NCI-H146 treated with DMSO at 0.1 percent for 48 hours (cell line): ENCODE data around the gene MTCL3.
A peak's percentile ranks its signal among the peaks of the same experiment; 100 is the strongest.

Experiments used
- DNase-seq: peaks from one replicate; lab custom pipeline; 2025; ENCODE audit not compliant: unreplicated experiment; lab: John Stamatoyannopoulos, UW

The MTCL3 gene

DNA sequence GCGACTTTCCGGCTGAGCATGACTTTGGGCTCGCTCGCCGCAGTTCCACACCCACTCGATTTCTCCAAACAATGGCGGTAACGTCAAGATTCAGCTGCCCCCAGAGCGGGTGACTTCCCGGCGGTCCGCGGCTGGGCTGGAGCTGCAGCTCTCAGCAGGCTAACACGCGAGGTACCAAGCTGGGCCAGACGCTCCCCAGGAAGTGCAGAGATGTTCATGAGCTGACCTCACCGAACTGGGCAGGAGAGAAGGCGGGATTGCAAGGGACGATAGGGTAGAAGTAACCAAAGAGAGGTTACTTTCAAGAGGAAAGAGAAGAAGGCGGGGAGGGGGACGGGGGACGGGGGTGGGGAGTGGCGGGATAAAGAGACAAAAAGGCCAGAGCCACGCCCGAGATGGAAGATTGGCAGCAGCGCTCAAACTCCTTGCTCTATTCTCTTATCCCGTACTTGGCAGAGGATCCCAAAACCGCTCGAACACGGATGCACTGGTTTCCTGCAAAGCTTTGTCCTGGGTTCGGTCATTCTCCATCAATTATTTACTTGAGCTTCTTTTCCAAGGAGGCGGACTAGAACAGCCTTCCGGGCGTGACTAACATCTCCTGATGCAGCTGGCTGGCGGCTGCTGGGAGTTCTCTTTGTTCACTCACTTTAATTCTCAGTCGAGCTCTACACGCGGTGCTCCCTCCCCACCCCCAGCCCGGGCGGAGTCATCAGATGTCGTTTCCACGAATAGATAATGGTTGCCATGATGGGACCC lies at the start of gene MTCL3:
TSS of gene MTCL3 (minus strand) at position 626 of the 759 bp plus-strand sequence.
- DNase-seq, result peak; percentile 98

DNA sequence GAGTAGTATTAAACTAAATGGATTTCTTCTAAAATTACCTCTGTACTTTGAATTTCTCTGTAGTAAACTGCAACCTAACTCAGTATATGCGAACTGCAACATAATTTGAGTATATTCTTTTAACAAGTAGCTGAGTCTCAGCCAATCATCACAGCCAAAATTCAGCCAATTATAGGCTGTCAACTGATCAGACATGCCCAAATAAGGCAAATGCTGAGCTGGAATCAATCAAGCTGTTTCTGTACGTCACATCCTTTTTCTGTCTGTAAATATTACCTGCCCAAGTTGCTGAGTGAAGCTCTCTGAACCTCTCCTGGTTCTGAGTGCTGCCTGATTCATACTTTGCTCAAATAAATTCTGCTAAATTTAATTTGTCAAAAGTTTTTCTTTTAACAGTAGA lies 48.3 kb upstream of the MTCL3 start:
- no peak for DNase-seq

DNA sequence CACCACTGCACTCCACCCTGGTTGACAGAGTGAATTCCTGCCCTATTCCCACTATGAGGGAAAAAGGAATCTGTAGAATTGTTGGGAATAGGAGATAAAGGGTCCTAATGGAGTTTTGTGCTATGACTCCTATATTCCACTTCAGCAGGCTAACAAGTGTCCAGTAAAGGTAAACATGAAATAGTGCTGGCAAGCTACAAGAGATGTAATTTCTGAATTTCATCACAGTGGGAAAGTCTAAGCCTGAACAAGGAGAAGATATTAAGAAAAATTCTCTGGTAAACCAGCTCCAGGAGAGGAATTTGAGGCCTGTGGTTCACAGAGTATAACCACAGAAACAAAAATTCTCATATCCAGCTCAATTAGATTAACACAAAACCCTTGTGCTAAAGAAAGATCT lies 47.5 kb upstream of the MTCL3 start:
- DNase-seq, result no peak

DNA sequence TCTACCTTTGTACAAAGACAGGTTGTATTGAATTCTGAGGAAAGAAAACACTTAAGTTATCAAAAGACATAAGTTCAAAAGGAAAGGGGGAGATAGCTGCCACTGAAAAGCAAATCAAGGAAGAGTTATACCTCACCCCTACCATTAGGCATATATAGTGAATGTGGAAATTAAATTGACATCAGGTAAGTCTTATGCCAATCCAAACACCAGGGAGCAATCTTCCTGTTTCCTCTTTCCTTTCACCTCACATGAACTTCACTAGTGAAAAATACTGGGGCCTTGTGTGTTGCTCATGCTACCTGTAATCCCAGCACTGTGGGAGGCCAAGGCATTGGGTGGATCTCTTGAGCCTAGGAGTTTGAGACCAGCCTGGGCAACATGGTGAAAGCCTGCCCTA lies 47.0 kb upstream of the MTCL3 start:
- DNase-seq, result no peak

DNA sequence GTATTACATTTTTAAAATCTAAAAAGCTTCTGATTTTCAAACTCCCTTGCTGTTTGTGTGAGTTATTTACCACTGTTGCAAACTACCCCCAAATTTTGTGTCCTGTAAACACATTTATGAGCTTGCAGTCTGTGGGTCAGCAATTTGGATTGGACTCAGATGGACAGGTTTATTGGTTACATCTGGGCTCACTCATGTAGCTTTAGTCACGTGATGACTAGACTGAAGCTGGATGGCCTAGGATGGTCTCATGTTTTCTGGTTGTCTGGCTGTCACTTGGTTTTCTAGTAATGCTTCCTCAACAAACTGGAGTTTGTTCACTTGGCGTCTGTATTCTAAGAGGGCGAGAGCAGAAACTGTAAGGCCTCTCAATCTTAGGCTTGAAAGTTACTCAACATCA lies 45.6 kb upstream of the MTCL3 start:
- no peak for DNase-seq

DNA sequence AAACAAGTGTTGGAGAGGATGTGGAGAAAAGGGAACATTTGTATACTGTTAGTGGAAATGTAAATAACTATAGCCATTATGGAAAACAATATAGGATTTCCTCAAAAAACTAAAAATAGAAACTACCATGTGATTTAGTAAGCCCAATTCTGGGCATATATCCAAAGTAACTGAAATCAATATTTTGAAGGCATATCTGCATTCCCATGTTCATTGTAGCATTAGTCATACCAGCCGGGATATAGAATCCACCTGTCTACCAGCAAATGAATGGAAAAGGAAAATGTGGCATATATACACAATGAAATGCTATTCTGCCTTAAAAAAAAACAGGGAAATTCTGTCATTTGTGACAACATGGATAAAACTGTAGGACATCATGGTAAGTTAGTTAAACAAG lies 42.5 kb upstream of the MTCL3 start:
- DNase-seq, result no peak

DNA sequence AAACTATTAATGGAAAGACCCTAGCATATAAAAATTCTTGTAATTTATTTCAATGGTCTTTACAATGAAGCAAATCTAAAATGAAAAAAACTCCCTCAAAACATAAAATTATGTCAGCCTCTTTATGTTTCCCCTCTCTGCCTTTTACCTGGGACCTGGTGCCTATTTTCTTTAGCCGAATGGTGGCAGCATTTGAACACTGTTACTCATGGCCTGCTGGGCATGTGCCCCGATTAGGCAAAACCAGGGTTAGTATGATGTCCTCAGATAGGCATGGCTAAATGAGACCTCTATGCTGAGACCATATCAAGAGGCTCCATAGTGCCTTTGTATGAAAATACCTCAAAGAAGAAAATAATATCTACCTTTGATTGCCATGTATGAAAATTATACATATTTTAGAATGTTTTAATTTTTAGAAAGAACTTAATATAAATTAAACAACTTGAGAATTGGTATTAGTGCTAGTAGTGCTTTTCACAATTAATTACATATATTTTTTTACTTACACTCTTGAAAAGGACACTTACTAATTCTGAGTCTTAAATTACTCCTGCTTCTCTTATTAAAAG lies 35.4 kb upstream of the MTCL3 start:
- peak; percentile 59 for DNase-seq

DNA sequence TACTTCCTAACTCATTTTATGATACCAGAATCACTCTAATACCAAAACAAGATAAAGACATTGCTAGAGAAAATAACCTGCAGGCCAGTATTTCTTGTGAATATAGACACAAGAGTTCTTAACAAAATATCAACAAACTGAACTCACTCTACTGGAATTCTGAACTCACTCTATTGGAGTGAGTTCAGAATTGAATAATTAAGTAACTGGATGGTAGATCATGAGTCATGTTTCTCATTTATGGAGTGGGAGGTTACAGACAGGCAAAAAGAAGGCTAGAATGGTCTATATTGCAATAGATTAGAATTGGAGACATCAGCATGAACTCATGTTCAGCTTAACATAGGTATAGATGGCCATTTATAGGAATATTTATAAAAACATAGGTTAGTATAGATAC lies 31.3 kb upstream of the MTCL3 start:
- DNase-seq, result no peak

DNA sequence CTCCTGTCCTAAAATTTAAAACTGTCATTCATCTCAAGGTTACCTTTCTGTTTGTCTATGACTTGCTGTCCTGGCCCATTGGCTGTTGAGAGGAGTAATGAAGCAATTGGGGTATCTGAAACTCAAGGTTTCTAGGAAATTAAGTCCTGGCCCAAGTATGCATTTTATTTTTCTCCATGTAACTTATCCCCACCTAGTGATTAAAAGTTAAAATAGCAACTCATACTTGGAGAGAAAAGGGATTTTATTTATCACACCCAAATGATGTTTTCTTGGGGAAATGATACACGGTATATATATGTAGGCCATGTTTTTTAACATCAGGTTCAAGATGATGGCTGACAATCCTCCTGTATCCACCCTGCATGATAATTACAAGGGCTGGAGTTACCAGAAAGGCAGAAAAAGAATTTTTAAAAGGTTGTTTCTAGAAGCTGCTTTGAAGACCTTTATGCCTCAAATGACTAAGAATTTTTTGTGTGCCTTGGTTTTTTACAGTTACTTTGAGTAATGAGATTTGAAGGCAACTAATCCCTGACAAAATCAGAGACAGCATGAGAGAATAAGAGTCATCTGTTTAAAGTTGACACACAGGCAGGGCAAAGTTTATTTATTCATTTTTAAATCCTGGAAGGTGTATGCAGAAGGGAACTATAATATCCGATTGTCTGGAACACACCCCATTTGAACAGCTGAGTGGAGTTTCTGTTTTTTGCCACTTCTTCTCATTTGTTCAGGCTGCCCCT lies 28.9 kb upstream of the MTCL3 start:
- DNase-seq, result no peak

DNA sequence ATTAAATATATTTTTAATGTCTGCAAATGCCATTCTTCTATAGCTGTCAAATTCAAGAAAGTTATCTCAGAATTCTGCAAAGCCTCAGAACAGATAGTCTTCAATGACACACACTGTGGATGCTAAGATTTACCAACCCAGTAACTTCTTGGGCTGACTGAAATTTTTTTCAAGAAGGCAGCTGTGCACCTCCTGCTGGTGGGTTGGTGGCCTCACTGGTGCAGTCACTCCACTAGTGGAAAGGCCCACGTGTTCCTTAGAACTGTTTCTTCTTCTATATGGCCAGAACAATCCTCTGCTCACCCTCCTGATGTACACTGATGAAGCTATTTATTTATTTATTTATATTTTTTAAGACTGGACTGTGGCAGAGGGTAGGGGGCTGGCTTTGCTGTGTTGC lies 28.1 kb upstream of the MTCL3 start:
- no peak for DNase-seq

DNA sequence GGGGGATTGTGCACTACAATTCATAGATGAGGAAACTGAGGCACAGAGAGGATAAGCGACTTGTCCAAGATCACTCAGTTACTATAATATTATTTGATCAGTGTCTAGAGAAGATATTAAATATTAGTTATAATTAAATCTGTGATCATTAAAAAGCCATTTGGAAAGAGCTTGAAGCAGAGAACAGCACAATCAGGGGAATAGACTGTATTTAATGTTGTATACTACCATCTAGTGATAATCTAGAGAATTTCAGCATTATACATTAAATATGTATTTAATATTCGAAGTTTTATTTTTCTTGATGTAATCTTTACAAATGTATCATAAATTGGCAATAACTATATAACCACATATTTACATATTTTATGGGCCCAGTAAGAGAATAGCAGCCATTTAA lies 20.1 kb upstream of the MTCL3 start:
- DNase-seq, result peak; percentile 42

DNA sequence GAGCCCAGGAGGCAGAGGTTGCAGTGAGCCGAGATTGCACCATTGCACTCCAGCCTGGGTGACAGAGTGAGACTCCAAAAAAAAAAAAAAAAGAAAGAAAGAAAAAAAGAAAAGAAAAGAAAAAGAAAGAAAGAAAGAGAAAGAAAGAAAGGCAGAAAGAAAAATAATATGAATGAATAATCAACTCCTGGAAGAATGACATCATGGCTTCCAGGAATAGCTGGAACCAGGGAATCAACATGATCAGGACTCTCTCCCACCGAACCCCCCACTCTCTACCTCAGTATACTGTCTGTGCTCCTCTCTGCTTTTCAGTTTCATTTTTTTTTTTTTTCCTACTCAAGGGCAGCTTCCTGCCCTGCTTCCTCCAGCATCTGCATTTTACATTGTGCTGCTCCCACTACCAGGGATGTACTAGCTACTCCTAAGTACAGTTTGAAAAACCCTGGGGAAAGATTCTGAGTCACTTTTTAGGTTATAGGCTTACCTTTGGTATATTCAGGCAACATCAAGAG lies 19.7 kb upstream of the MTCL3 start:
- no peak for DNase-seq

DNA sequence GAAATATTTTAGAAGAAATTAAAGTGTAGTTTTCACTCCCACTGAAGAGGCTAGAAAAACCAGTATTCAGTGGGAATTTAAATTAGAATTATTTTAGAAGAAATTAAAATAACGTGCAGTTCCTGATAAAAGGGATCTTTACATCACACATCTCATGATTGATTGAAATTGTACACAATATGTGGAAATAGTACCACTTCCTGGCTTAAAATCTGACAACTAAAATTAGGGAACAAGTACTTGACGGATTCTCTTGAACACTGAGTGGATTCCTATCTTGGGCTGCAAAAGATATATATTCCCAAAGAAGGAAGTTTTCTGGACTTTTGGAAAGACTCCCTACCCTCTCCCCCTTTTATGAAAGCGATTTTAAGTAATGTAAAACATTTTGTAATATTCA lies 14.6 kb upstream of the MTCL3 start:
- no peak for DNase-seq

DNA sequence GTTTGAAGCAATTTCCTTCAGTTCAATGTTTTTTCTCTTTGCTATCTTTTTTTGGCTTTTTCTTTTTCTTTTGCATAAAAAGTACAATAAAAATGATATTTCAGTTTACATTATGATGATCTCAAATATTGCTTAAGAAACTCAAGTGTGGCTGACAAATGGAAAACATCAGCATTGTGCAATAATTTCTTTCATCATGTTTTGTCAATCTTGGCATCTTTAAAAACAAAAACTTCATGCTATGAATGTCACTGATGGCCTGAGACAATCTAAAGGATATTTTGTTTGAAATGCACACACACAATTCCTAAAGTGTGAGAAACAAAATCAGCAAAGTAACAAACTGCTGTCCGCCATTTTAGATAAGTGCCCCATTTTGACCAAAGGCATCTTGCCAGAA lies 13.9 kb upstream of the MTCL3 start:
- DNase-seq, result no peak

DNA sequence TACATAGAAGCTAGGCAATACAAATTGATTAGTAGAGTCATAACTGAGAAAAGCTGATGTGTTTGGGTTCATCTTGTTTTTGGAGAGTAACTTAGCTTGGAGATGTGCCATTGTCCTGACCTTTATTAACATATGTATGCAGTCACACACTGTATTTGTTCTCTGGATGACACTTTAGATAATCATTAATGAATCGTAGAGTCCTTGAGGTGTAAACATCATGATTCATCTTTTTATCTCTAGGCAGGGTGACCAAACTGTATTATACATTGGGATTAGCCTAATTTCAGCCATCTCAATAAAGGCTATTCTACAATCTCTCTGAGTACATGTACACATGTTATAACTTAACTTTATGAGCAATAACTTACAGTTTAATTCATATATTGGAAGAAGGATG lies 3.6 kb upstream of the MTCL3 start:
- no peak for DNase-seq

DNA sequence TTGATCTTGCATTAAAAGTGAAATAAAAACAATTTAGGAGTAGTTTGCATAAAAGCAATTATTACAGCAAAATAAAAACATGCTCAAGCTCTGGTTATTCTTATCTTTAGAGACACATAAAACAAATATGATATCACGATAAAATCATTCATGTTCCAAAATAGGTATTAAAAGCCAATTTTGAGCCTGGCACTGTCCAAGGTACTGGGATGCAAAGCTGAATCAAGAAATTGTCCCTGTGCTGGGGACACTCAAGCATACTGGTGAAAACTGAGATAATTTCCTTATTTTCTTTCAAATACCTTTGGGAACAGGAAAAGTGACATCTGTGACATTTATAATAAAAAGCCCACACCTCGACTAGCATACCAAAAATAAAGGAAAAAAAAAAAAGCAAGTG lies 931 bp upstream of the MTCL3 start:
- DNase-seq, result peak; percentile 46

DNA sequence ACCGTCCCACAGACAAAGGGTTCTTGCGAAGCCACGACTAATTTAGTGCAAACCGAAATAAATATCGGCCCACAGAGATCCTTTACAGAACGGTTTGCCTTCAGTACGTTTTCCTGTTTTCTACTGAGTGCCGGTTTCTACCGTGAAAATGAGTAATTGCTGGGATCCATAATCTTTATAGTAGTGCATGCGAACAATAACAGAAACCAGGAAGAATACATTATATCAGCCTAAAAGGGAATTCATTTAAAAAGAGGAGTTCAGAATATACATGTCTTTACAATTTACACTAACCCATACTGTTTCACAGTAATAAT lies 292 bp upstream of the MTCL3 start:
- DNase-seq, result no peak

DNA sequence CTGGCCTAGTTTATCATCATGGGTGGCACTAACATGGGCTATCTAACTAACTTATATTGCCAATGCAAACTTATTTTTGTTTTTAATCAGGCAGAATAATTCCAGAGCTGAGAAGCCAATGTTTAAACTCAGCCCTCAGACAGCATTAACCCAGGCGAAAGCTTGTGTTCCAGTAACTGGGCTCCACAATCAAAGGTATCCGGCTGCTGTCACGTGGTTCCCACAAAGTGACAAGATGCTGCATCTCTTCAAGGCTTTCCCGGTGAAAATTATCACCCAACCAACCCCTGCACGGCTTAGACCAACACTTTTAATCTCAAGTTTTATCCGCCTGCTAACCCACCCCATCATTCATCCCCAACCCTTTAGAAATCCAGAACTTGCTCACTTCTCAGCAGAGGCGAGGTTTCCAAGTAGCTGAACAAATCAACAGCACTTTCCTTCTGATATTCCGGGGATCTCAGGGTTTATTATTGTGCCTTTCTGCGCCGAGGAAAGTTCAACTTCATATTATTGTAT lies 885 bp downstream of the MTCL3 start:
- DNase-seq, result peak; percentile 67

DNA sequence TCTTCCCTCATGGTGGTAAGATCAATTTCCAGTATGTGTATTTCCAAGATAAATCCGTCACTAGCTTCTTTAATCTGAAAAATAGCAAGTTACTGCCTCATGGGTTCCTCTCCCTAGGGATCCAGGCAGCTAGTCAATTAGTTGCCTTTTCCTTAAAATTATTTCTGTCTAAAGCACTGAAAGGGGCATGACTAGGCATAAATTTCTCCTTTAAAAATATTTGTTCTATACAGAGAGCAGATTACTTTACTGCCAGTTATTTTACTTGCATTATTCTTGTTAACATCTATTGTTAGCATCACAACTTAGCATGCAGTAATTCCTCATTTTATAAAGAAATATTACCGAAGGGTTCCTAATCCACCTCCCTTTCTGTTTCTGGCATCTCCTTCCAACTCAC lies 1.4 kb downstream of the MTCL3 start:
- no peak for DNase-seq

DNA sequence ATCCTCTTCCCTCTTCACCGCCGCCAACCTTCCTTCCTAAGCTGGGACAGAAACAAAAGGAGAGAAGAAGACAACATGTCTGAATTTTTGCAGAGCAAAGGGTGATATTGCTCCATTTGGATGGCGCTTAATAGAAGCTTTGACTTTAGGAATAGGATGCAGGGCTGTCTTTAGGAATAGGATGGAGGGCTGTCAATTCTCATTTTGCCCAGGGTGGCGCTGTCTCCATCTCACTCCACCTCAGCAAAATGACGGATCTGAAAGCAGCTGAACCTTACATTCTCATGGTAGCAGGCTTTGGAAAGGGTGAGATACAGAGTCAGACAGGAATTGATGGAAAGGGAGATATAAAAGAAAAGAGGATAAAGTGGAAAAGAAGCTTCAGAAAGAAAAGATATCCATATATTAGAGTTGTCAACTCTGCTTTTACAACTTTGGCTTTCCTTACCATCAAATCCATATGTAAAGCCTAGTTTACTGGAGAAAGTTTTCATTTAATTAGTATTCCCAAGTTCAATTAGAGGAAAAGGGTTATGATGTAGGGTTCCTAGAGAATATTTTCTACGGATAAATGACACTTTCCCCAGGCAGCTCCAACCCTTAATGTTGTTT lies 2.4 kb downstream of the MTCL3 start:
- DNase-seq, result peak; percentile 83

DNA sequence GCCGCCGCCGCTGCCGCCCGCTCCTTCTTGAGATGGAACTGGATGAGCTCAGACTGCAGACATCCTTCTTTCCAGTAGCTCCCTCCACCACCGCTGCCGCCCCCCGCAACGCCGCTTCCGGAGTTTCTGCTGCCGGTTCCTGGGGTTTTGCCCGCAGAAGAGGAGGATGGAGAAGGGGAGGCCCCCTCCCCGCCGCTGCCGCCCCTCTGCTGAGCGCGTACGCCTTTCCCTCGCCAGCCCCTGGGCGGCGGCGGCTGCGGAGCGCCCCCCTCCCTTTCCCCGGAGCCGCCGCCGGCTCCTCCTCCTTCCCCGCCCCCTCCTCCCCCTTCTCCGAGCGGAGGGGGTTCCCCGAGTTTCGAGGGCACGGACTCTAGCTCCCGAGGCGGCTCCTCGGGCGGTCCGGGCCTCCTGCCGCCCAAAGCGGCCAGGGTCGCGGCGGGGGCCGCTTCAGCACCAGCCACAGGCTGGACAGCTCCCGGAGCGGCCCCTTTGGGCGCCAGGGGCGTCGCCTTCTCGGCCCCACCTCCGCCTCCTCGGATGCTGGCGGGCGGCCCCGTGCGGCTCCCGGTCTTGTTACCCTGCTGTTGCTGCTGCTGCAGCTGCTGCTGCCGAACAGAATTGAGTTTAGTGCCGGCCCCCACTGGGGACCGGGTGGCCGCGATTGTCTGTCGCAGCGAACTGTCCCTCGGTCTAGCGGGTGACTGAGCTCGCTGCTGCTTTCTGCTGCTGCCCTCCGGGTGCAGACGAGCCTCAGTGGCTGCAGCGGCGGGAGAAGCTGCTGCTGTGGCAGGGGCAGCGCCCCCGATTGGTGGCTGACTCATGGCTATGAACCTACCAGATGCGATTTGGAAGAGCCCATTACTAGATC lies 3.1 kb downstream of the MTCL3 start:
- peak; percentile 87 for DNase-seq
